HG03558 (cell line): ENCODE measurements around the gene ING2.
"Not testable (repeated sequence)": the region's sequence is repeated elsewhere in the genome, so short reads cannot be mapped to it uniquely, and the experiment has no call there.

Source experiments
- ATAC-seq: cut with Tn5 transposase; IDR thresholded peaks from one replicate; pipeline ENCODE4 v1.9.1; 2021; ENCODE audit warnings: moderate number of reproducible peaks; ENCODE audit not compliant: unreplicated experiment; ENCODE audit errors: extremely low read depth

Gene ING2

GRCh38 chr4:183543435-183543834 lies 38.6 kb downstream of the ING2 start:
- no peak for ATAC-seq

- no peak for ATAC-seq
Observed at GRCh38 chr4:183544109-183544508, 39.3 kb downstream of the ING2 start.

- ATAC-seq, result no peak
Observed at GRCh38 chr4:183546376-183546775, 41.5 kb downstream of the ING2 start.

GRCh38 chr4:183548306-183548705 lies 43.4 kb downstream of the ING2 start:
- ATAC-seq, result no peak

GRCh38 chr4:183550345-183551093 lies 45.7 kb downstream of the ING2 start:
- ATAC-seq, result no peak

GRCh38 chr4:183552274-183553146 lies 47.7 kb downstream of the ING2 start:
- ATAC-seq, result no peak

GRCh38 chr4:183553147-183553478 lies 48.3 kb downstream of the ING2 start:
- not testable (repeated sequence) for ATAC-seq

- ATAC-seq, result no peak
Observed at GRCh38 chr4:183553601-183554345, 48.9 kb downstream of the ING2 start.

- no peak for ATAC-seq
Observed at GRCh38 chr4:183554346-183554686, 49.5 kb downstream of the ING2 start.

- ATAC-seq, result no peak
Observed at GRCh38 chr4:183554878-183555585, 50.2 kb downstream of the ING2 start.

- no peak for ATAC-seq
Observed at GRCh38 chr4:183556947-183557346, 52.1 kb downstream of the ING2 start.

- no peak for ATAC-seq
Observed at GRCh38 chr4:183557611-183558010, 52.8 kb downstream of the ING2 start.

GRCh38 chr4:183558873-183559272 lies 54.0 kb downstream of the ING2 start:
- no peak for ATAC-seq

- no peak for ATAC-seq
Observed at GRCh38 chr4:183561905-183562304, 57.0 kb downstream of the ING2 start.
